ENCODE results near the gene NOTCH2.

Gene NOTCH2

DNA sequence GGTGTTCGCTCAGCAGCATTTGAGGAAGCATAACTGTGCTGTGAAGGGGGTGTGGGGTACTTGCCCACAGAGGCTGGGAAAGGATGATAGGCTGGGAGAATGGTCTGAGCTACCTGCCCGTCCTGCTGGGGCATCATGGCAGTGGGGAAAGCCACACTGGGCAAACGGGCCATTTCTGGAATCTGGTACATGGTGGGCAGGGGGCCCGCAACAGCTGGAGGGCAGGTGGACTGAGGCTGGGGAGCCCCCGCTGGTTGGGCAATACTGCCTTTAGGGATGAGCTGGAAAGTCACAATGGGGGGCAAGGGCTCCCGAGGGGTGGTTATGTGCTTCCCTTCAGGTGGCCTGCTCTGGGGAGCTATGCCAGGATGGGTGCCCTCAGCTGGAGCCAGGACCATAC, 153.9 kb downstream of the NOTCH2 start:
- H2AK5ac ChIP-seq (ENCODE audit: low read depth, low read length): no peak overlapping the region
- H3K9ac ChIP-seq (ENCODE audit: low read depth, low read length, poor library complexity): no peak overlapping the region
- H3K14ac ChIP-seq (ENCODE audit: low read length): no peak overlapping the region
- H3K23ac ChIP-seq (ENCODE audit: low read depth, low read length, poor library complexity): no peak overlapping the region
- no peak overlapping the region for H2BK12ac ChIP-seq (ENCODE audit: low read length)
- H3K4me2 ChIP-seq (ENCODE audit: insufficient read depth, low read length, poor library complexity, severe bottlenecking): no peak overlapping the region
- no peak overlapping the region for H3K4me3 ChIP-seq (ENCODE audit: low read length in 2 of 2)
- H2BK5ac ChIP-seq (ENCODE audit: low read length): no peak overlapping the region
- H3K18ac ChIP-seq (ENCODE audit: low read length): no peak overlapping the region
- H3K27ac ChIP-seq (replicated peaks; ENCODE audit: low read length): no peak overlapping the region
- no peak overlapping the region for H3K4ac ChIP-seq (ENCODE audit: low read length)
- H2BK120ac ChIP-seq (ENCODE audit: low read depth, low read length): no peak overlapping the region
- WGBS, 2 donors (ENCODE audit: extremely low coverage in 2 of 2, insufficient read length in 2 of 2, insufficient replicate concordance in 1 of 2): no CpG with 5 or more reads among the region's 6 CpGs
- no peak overlapping the region for H2AFZ ChIP-seq (ENCODE audit: low read length)
- H3K36me3 ChIP-seq (replicated peaks in 1 of 2; ENCODE audit: control insufficient read depth in 2 of 2, insufficient read depth in 2 of 2, low read length in 2 of 2): peaks cover 40 to 81% of the 10 kb centered on the region in 2 donors
- no peaks in the 10 kb centered on the region for H3K9me3 ChIP-seq (replicated peaks in 1 of 2; ENCODE audit: control insufficient read depth in 2 of 2, insufficient read depth in 1 of 2, low read depth in 1 of 2, low read length in 2 of 2)
- no peak for DNase-seq (ENCODE audit: low spot score)
- H2BK15ac ChIP-seq (ENCODE audit: low read length): no peak overlapping the region
- H4K91ac ChIP-seq (ENCODE audit: low read depth, low read length, poor library complexity): no peak overlapping the region
- no peaks in the 10 kb centered on the region for H3K27me3 ChIP-seq (ENCODE audit: control insufficient read depth in 3 of 3, insufficient read depth in 3 of 3, low read depth in 1 of 3, low read length in 3 of 3)
- no peaks in the 10 kb centered on the region for H3K4me1 ChIP-seq (ENCODE audit: control insufficient read depth in 2 of 2, insufficient read depth in 1 of 2, low read depth in 1 of 2, low read length in 2 of 2)
- H4K8ac ChIP-seq (ENCODE audit: low read depth, low read length): no peak overlapping the region
- no peaks in the 10 kb centered on the region for H3K79me1 ChIP-seq (ENCODE audit: low read depth, low read length)

DNA sequence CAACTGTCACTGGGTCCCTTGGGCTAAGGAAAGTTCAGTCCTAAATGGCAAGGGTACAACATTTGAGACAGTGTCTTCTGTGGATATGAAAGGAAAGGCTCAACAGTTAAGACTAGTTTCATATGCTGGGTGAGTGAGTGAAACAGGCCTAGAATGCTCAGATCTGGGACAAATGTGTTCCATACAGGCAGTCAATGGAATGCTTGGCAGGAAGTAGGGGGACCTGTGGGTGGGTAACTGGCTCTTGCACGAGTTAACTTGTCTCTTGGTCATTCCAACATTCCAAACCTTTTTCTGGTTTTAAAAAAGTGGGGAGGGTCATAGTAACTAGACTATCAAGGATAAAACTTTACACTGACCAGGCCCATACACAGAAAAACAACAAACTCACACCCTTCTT, 155.4 kb downstream of the NOTCH2 start:
- Histone ChIP-seq H3K27me3 (ENCODE audit: control insufficient read depth in 3 of 3, insufficient read depth in 3 of 3, low read depth in 1 of 3, low read length in 3 of 3) (no peaks in the 10 kb centered on the region), H3K36me3 (replicated peaks in 1 of 2; ENCODE audit: control insufficient read depth in 2 of 2, insufficient read depth in 2 of 2, low read length in 2 of 2) (peaks cover 32 to 66% of the 10 kb centered on the region in 2 donors), H2BK5ac (ENCODE audit: low read length) (no peak overlapping the region), H3K4me2 (ENCODE audit: insufficient read depth, low read length, poor library complexity, severe bottlenecking) (no peak overlapping the region), H3K27ac (replicated peaks; ENCODE audit: low read length) (no peak overlapping the region), H3K14ac (ENCODE audit: low read length) (no peak overlapping the region), H3K18ac (ENCODE audit: low read length) (no peak overlapping the region), H2BK12ac (ENCODE audit: low read length) (no peak overlapping the region), H3K4me3 (ENCODE audit: low read length in 2 of 2) (no peak overlapping the region), H2AFZ (ENCODE audit: low read length) (no peak overlapping the region), H3K9ac (ENCODE audit: low read depth, low read length, poor library complexity) (no peak overlapping the region), H4K8ac (ENCODE audit: low read depth, low read length) (no peak overlapping the region), H3K4me1 (ENCODE audit: control insufficient read depth in 2 of 2, insufficient read depth in 1 of 2, low read depth in 1 of 2, low read length in 2 of 2) (peaks cover 0 to 1% of the 10 kb centered on the region in 2 donors), H3K4ac (ENCODE audit: low read length) (no peak overlapping the region), H3K9me3 (replicated peaks in 1 of 2; ENCODE audit: control insufficient read depth in 2 of 2, insufficient read depth in 1 of 2, low read depth in 1 of 2, low read length in 2 of 2) (no peaks in the 10 kb centered on the region), H3K23ac (ENCODE audit: low read depth, low read length, poor library complexity) (no peak overlapping the region), H2AK5ac (ENCODE audit: low read depth, low read length) (no peak overlapping the region), H3K79me1 (ENCODE audit: low read depth, low read length) (no peaks in the 10 kb centered on the region), H2BK15ac (ENCODE audit: low read length) (no peak overlapping the region), H2BK120ac (ENCODE audit: low read depth, low read length) (no peak overlapping the region), H4K91ac (ENCODE audit: low read depth, low read length, poor library complexity) (no peak overlapping the region)
- no peak for DNase-seq (ENCODE audit: low spot score)
- WGBS, 2 donors (ENCODE audit: extremely low coverage in 2 of 2, insufficient read length in 2 of 2, insufficient replicate concordance in 1 of 2): no CpG with 5 or more reads among the region's 1 CpG

DNA sequence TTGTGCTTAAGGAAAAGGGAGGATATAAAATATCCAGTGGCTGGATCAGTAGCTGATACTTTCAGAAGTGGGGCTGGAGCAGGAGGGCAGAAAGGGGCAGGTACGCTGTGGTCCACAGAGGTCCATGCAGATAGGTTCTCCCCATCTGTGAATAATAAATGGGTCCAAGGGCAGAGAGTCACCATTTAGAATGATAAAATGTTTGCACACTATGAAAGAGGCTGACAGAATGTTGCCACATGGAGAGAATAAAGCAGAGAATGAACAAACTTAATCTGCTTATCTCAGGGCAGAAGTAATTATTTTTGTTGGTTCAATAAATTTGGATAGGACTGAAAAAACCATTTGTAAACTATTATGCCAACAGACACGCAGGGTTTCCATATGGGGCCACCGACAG, 156.5 kb downstream of the NOTCH2 start:
- H3K23ac ChIP-seq (ENCODE audit: low read depth, low read length, poor library complexity): no peak overlapping the region
- no peak overlapping the region for H2AFZ ChIP-seq (ENCODE audit: low read length)
- WGBS, 2 donors (ENCODE audit: extremely low coverage in 2 of 2, insufficient read length in 2 of 2, insufficient replicate concordance in 1 of 2): no CpG with 5 or more reads among the region's 3 CpGs
- no peaks in the 10 kb centered on the region for H3K9me3 ChIP-seq (replicated peaks in 1 of 2; ENCODE audit: control insufficient read depth in 2 of 2, insufficient read depth in 1 of 2, low read depth in 1 of 2, low read length in 2 of 2)
- DNase-seq (ENCODE audit: low spot score): no peak
- no peaks in the 10 kb centered on the region for H3K27me3 ChIP-seq (ENCODE audit: control insufficient read depth in 3 of 3, insufficient read depth in 3 of 3, low read depth in 1 of 3, low read length in 3 of 3)
- H2BK5ac ChIP-seq (ENCODE audit: low read length): no peak overlapping the region
- H3K4me1 ChIP-seq (ENCODE audit: control insufficient read depth in 2 of 2, insufficient read depth in 1 of 2, low read depth in 1 of 2, low read length in 2 of 2): peaks cover 0 to 1% of the 10 kb centered on the region in 2 donors
- no peak overlapping the region for H3K4ac ChIP-seq (ENCODE audit: low read length)
- no peak overlapping the region for H2BK15ac ChIP-seq (ENCODE audit: low read length)
- H3K4me2 ChIP-seq (ENCODE audit: insufficient read depth, low read length, poor library complexity, severe bottlenecking): no peak overlapping the region
- no peak overlapping the region for H3K18ac ChIP-seq (ENCODE audit: low read length)
- H4K91ac ChIP-seq (ENCODE audit: low read depth, low read length, poor library complexity): no peak overlapping the region
- H2AK5ac ChIP-seq (ENCODE audit: low read depth, low read length): no peak overlapping the region
- no peak overlapping the region for H4K8ac ChIP-seq (ENCODE audit: low read depth, low read length)
- H3K36me3 ChIP-seq (replicated peaks in 1 of 2; ENCODE audit: control insufficient read depth in 2 of 2, insufficient read depth in 2 of 2, low read length in 2 of 2): peaks cover 25 to 55% of the 10 kb centered on the region in 2 donors
- H2BK120ac ChIP-seq (ENCODE audit: low read depth, low read length): no peak overlapping the region
- no peak overlapping the region for H3K27ac ChIP-seq (replicated peaks; ENCODE audit: low read length)
- no peak overlapping the region for H2BK12ac ChIP-seq (ENCODE audit: low read length)
- no peak overlapping the region for H3K14ac ChIP-seq (ENCODE audit: low read length)
- no peaks in the 10 kb centered on the region for H3K79me1 ChIP-seq (ENCODE audit: low read depth, low read length)
- no peak overlapping the region for H3K9ac ChIP-seq (ENCODE audit: low read depth, low read length, poor library complexity)
- no peak overlapping the region for H3K4me3 ChIP-seq (ENCODE audit: low read length in 2 of 2)

DNA sequence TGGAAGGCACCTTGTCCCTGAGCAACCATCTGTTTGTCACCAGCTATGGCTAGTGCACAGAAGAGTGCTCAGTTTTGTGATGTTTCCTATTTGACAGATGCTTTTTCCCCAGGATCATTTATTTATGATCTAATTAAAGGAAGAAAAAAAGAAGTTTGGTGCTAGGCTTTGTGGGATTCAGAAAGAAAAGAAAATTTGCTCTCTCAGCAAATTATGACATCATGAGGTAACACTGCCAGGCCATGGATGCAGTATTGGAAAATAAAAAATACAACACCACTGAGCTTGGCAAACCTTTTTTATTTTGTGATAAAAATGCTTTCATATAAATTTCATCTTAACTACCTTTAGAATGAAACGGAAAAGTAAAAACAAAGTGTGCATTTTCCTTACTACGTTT, 157.7 kb downstream of the NOTCH2 start:
- no peak overlapping the region for H2BK15ac ChIP-seq (ENCODE audit: low read length)
- WGBS, 2 donors (ENCODE audit: extremely low coverage in 2 of 2, insufficient read length in 2 of 2, insufficient replicate concordance in 1 of 2): no CpG with 5 or more reads among the region's 2 CpGs

More for the DNA sequence above, 157.7 kb downstream of the NOTCH2 start:
- H2BK5ac ChIP-seq (ENCODE audit: low read length): no peak overlapping the region
- no peak overlapping the region for H2AK5ac ChIP-seq (ENCODE audit: low read depth, low read length)
- no peak overlapping the region for H2AFZ ChIP-seq (ENCODE audit: low read length)
- H3K18ac ChIP-seq (ENCODE audit: low read length): no peak overlapping the region
- no peak overlapping the region for H2BK120ac ChIP-seq (ENCODE audit: low read depth, low read length)
- no peak overlapping the region for H3K27ac ChIP-seq (replicated peaks; ENCODE audit: low read length)
- H4K91ac ChIP-seq (ENCODE audit: low read depth, low read length, poor library complexity): no peak overlapping the region
- H3K4me2 ChIP-seq (ENCODE audit: insufficient read depth, low read length, poor library complexity, severe bottlenecking): no peak overlapping the region
- H3K4ac ChIP-seq (ENCODE audit: low read length): no peak overlapping the region
- peaks cover 22 to 43% of the 10 kb centered on the region in 2 donors for H3K36me3 ChIP-seq (replicated peaks in 1 of 2; ENCODE audit: control insufficient read depth in 2 of 2, insufficient read depth in 2 of 2, low read length in 2 of 2)
- H4K8ac ChIP-seq (ENCODE audit: low read depth, low read length): no peak overlapping the region
- no peak for DNase-seq (ENCODE audit: low spot score)
- H3K9me3 ChIP-seq (replicated peaks in 1 of 2; ENCODE audit: control insufficient read depth in 2 of 2, insufficient read depth in 1 of 2, low read depth in 1 of 2, low read length in 2 of 2): no peaks in the 10 kb centered on the region
- no peak overlapping the region for H2BK12ac ChIP-seq (ENCODE audit: low read length)
- H3K14ac ChIP-seq (ENCODE audit: low read length): no peak overlapping the region
- H3K23ac ChIP-seq (ENCODE audit: low read depth, low read length, poor library complexity): no peak overlapping the region
- no peaks in the 10 kb centered on the region for H3K27me3 ChIP-seq (ENCODE audit: control insufficient read depth in 3 of 3, insufficient read depth in 3 of 3, low read depth in 1 of 3, low read length in 3 of 3)
- H3K9ac ChIP-seq (ENCODE audit: low read depth, low read length, poor library complexity): no peak overlapping the region
- peaks cover 0 to 1% of the 10 kb centered on the region in 2 donors for H3K4me1 ChIP-seq (ENCODE audit: control insufficient read depth in 2 of 2, insufficient read depth in 1 of 2, low read depth in 1 of 2, low read length in 2 of 2)
- H3K79me1 ChIP-seq (ENCODE audit: low read depth, low read length): no peaks in the 10 kb centered on the region
- H3K4me3 ChIP-seq (ENCODE audit: low read length in 2 of 2): no peak overlapping the region
